HepG2 (cell line): Measurements from ENCODE around the gene PTCH1. TPM values are rescaled to one million over a fixed set of nuclear protein-coding genes. Genes with fewer than 3 reads are reported as not detected.

Experiments
- AKNA ChIP-seq: sonication (generic); formaldehyde crosslinking; IDR thresholded peaks from 2 replicates; pipeline ENCODE4 v1.4.0; 2020; ENCODE audit warnings: missing genetic modification reagents, borderline replicate concordance
- GLMP ChIP-seq: sonication (generic); formaldehyde crosslinking; IDR thresholded peaks from 2 replicates; pipeline ENCODE4 v1.9.0; 2021; ENCODE audit warnings: missing genetic modification reagents, mild to moderate bottlenecking, borderline replicate concordance
- HOXA5 ChIP-seq: sonication (generic); formaldehyde crosslinking; IDR thresholded peaks from 2 replicates; pipeline ENCODE4 v1.4.0; 2020; ENCODE audit warnings: missing genetic modification reagents
- KDM5B ChIP-seq: sonication (generic); formaldehyde crosslinking; IDR thresholded peaks from 2 replicates; pipeline ENCODE4 v1.4.0; 2020; ENCODE audit warnings: missing genetic modification reagents, mild to moderate bottlenecking, borderline replicate concordance
- MEF2D ChIP-seq: sonication (generic); formaldehyde crosslinking; IDR thresholded peaks from 2 replicates; pipeline ENCODE4 v1.5.1; 2020; ENCODE audit warnings: mild to moderate bottlenecking, missing genetic modification reagents
- NFATC3 ChIP-seq: sonication (generic); formaldehyde crosslinking; IDR thresholded peaks from 2 replicates; pipeline ENCODE4 v1.5.1; 2020; ENCODE audit warnings: mild to moderate bottlenecking, missing genetic modification reagents
- UBTF ChIP-seq: sonication (generic); formaldehyde crosslinking; IDR thresholded peaks from 2 replicates; pipeline ENCODE4 v1.4.0; 2020; ENCODE audit warnings: mild to moderate bottlenecking, missing genetic modification reagents
- WIZ ChIP-seq: sonication (generic); formaldehyde crosslinking; IDR thresholded peaks from 2 replicates; pipeline ENCODE4 v1.5.1; 2020; ENCODE audit warnings: mild to moderate bottlenecking, missing genetic modification reagents
- ZFP91 ChIP-seq: sonication (generic); formaldehyde crosslinking; IDR thresholded peaks from 2 replicates; pipeline ENCODE4 v1.9.0; 2022; ENCODE audit warnings: missing genetic modification reagents, mild to moderate bottlenecking, borderline replicate concordance
- ZMYM2 ChIP-seq: sonication (generic); formaldehyde crosslinking; IDR thresholded peaks from 2 replicates; pipeline ENCODE4 v1.8.0; 2022; ENCODE audit warnings: mild to moderate bottlenecking, missing genetic modification reagents
- ZNF354B ChIP-seq: sonication (generic); formaldehyde crosslinking; IDR thresholded peaks from 2 replicates; pipeline ENCODE4 v1.8.0; 2022; ENCODE audit warnings: mild to moderate bottlenecking, missing genetic modification reagents
- ZNF501 ChIP-seq: sonication (generic); formaldehyde crosslinking; IDR thresholded peaks from 2 replicates; pipeline ENCODE4 v1.5.1; 2020; ENCODE audit warnings: mild to moderate bottlenecking, moderate library complexity, missing genetic modification reagents
- ZNF572 ChIP-seq: sonication (generic); formaldehyde crosslinking; IDR thresholded peaks from 2 replicates; pipeline ENCODE4 v1.5.1; 2020; ENCODE audit warnings: mild to moderate bottlenecking, missing genetic modification reagents
- ZNF660 ChIP-seq: sonication (generic); formaldehyde crosslinking; IDR thresholded peaks from 2 replicates; pipeline ENCODE4 v1.5.1; 2020; ENCODE audit warnings: mild to moderate bottlenecking, low read depth, missing genetic modification reagents, borderline replicate concordance
- ZNF703 ChIP-seq: sonication (generic); formaldehyde crosslinking; IDR thresholded peaks from 2 replicates; pipeline ENCODE4 v1.5.1; 2020; ENCODE audit warnings: missing genetic modification reagents, mild to moderate bottlenecking, moderate library complexity, borderline replicate concordance
- polyA plus RNA-seq, 8 experiments: library from polyadenylated mRNA; depleted of rRNA in 3 of 8; stranded (reverse) in 7 of 8; unstranded in 1 of 8; fragments of >200 nt; fragmentation: Illumina TruSeq in 4 of 8; extraction: Trizol in 4 of 8; gene quantifications; 2 replicates each; pipeline versions ENCODE4 v1.2.1 to v1.2.3, GENCODE V29; 2011 to 2016; ENCODE audit warnings: low read depth in 4 of 8, missing spikeins in 1 of 8, mixed read lengths in 1 of 8; ENCODE audit not compliant: insufficient read depth in 1 of 8
- total RNA-seq, 5 experiments: library from RNA; depleted of rRNA; stranded (reverse); fragments of >200 nt; fragmentation: Illumina TruSeq; extraction: Trizol; gene quantifications; 2 replicates each; pipeline ENCODE4 v1.2.3, GENCODE V29; 2016; ENCODE audit warnings: low read depth in 1 of 5
- TF ChIP-seq, protein P1 (sequence below): sonication (generic); formaldehyde crosslinking; IDR thresholded peaks from 2 replicates; pipeline ENCODE4 v1.5.1; 2020; ENCODE audit warnings: missing genetic modification reagents, mild to moderate bottlenecking, borderline replicate concordance

Gene PTCH1
- total and polyA plus RNA-seq, 2 of the 13 experiments (the other 11 are each of a cell fraction or from before 2014, with no cell fraction given) = 2.8 to 3.9 TPM

GRCh38 chr9:95516734-95517558 lies at the start of gene PTCH1 (continued):
- TF ChIP-seq UBTF (CRISPR knock-in tag) (peak; percentile 12; the same call in 1 of the 2 replicates), ZNF501 (peak; percentile 29; the same call in 1 of the 2 replicates), ZNF354B (CRISPR knock-in tag) (no peak), NFATC3 (CRISPR knock-in tag) (no peak), HOXA5 (CRISPR knock-in tag) (no peak), ZNF703 (CRISPR knock-in tag) (no peak), ZMYM2 (no peak), AKNA (CRISPR knock-in tag) (no peak), ZNF660 (CRISPR knock-in tag) (no peak), MEF2D (CRISPR knock-in tag) (peak; percentile 38; the same call in 1 of the 2 replicates), GLMP (CRISPR knock-in tag) (no peak), WIZ (CRISPR knock-in tag) (no peak), ZFP91 (CRISPR knock-in tag) (peak; percentile 37; the same call in 1 of the 2 replicates), KDM5B (peak; percentile 41), ZNF572 (CRISPR knock-in tag) (no peak)
- TF ChIP-seq, protein P1, sequence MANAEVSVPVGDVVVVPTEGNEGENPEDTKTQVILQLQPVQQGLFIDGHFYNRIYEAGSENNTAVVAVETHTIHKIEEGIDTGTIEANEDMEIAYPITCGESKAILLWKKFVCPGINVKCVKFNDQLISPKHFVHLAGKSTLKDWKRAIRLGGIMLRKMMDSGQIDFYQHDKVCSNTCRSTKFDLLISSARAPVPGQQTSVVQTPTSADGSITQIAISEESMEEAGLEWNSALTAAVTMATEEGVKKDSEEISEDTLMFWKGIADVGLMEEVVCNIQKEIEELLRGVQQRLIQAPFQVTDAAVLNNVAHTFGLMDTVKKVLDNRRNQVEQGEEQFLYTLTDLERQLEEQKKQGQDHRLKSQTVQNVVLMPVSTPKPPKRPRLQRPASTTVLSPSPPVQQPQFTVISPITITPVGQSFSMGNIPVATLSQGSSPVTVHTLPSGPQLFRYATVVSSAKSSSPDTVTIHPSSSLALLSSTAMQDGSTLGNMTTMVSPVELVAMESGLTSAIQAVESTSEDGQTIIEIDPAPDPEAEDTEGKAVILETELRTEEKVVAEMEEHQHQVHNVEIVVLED (CRISPR knock-in tag) = no peak
